Nephron progenitor cell (in vitro differentiated cells): ENCODE data around the gene GTF2A1L.

ENCODE experiments used
- DNase-seq: peaks from one replicate; pipeline ENCODE4 v3.0.0; 2021
- H3K27ac Mint-ChIP-seq: 2 replicates; pipeline ENCODE4 v1.8.0; 2021; ENCODE audit warnings: mild to moderate bottlenecking, moderate library complexity, mixed read lengths
- H3K27me3 Mint-ChIP-seq: 2 replicates; pipeline ENCODE4 v1.8.0; 2021; ENCODE audit warnings: mild to moderate bottlenecking, low read depth, mixed read lengths; ENCODE audit not compliant: poor library complexity
- H3K36me3 Mint-ChIP-seq: 2 replicates; pipeline ENCODE4 v1.8.0; 2021; ENCODE audit warnings: low read depth, mixed read lengths
- H3K4me1 Mint-ChIP-seq: 2 replicates; pipeline ENCODE4 v1.8.0; 2021; ENCODE audit warnings: mixed read lengths
- H3K4me3 Mint-ChIP-seq: 2 replicates; pipeline ENCODE4 v1.8.0; 2021; ENCODE audit warnings: mild to moderate bottlenecking, moderate library complexity, mixed read lengths
- H3K9me3 Mint-ChIP-seq: 2 replicates; pipeline ENCODE4 v1.8.0; 2021; ENCODE audit warnings: mild to moderate bottlenecking, moderate library complexity, mixed read lengths
- TF ChIP-seq, protein P1 (sequence below): fragments of 200-600 bp; sonication (generic); IDR thresholded peaks from 2 replicates; pipeline ENCODE4 v1.5.0; 2021; ENCODE audit warnings: antibody characterized with exemption

GTF2A1L gene

DNA sequence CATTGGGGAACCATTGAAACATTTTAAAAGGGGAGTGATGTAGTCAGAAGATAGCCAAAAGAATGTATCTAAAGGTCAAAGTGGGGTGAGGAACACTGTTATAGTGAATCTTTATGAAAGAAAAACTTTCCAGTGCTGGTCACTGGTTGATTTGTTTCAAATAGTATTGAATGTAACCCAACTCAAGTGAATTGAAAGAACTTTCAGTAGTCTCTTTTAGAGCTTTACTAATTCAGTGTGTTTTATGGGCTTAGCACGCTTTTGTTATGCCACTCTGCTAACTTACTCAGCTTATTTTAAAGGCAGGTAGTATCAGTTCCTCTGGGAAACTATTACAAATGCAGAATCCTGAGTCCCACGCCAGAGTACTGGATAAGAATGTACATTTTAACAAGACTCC lies 57.3 kb downstream of the GTF2A1L start:
- no peak overlapping the region for H3K4me3 Mint-ChIP-seq
- no peak overlapping the region for H3K27ac Mint-ChIP-seq
- H3K9me3 Mint-ChIP-seq, result peaks cover 25% of the 10 kb centered on the region
- peaks cover 15% of the 10 kb centered on the region for H3K36me3 Mint-ChIP-seq
- DNase-seq, result no peak
- H3K4me1 Mint-ChIP-seq, result peaks cover 16% of the 10 kb centered on the region
- no peaks in the 10 kb centered on the region for H3K27me3 Mint-ChIP-seq
- TF ChIP-seq, protein P1, sequence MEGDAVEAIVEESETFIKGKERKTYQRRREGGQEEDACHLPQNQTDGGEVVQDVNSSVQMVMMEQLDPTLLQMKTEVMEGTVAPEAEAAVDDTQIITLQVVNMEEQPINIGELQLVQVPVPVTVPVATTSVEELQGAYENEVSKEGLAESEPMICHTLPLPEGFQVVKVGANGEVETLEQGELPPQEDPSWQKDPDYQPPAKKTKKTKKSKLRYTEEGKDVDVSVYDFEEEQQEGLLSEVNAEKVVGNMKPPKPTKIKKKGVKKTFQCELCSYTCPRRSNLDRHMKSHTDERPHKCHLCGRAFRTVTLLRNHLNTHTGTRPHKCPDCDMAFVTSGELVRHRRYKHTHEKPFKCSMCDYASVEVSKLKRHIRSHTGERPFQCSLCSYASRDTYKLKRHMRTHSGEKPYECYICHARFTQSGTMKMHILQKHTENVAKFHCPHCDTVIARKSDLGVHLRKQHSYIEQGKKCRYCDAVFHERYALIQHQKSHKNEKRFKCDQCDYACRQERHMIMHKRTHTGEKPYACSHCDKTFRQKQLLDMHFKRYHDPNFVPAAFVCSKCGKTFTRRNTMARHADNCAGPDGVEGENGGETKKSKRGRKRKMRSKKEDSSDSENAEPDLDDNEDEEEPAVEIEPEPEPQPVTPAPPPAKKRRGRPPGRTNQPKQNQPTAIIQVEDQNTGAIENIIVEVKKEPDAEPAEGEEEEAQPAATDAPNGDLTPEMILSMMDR, result no peak

DNA sequence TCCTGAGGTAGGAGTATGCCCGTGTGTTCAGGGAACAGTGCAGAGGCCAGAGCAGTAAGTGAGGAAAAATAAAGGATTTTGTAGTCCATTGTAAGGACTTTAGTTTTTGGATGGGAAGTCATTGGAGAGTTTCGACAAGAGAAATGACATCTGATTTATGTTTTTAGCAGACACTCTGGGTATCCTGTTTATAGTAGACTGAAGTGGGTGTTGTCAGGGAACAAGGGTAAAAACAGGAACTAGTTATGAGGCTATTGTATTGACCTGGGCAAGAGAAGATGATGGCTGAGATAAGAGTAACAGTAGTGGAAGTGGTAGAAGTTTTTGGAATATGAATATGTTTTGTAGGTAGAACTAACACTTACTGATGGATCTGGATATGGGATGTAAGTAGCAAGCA lies 59.8 kb downstream of the GTF2A1L start:
- Mint-ChIP-seq H3K36me3 (peaks cover 5% of the 10 kb centered on the region), H3K27me3 (no peaks in the 10 kb centered on the region), H3K4me3 (no peak overlapping the region), H3K4me1 (peaks cover 16% of the 10 kb centered on the region), H3K27ac (no peak overlapping the region), H3K9me3 (peaks cover 14% of the 10 kb centered on the region)
- TF ChIP-seq, protein P1, result no peak
- no peak for DNase-seq

DNA sequence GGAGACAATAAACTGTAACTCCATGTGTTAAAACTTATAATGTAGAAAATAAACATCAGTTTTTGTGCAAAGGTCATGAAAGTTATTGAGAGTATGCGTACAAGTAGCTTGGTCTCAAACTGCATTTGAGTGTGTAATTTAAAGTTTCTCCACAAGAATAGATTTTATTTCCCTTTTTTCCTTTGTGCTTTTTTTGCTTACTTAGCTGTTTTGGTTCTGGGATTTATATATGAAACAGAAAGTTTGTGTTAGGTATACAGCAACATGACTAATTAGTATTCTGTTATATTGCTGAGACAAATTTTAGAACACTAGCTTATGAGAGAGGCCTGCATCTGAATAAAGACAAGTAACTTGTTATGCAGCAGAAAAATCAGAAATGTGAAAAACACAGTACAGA lies 67.5 kb downstream of the GTF2A1L start:
- no peak overlapping the region for H3K4me3 Mint-ChIP-seq
- H3K9me3 Mint-ChIP-seq, result no peaks in the 10 kb centered on the region
- H3K4me1 Mint-ChIP-seq, result no peaks in the 10 kb centered on the region
- H3K27me3 Mint-ChIP-seq, result no peaks in the 10 kb centered on the region
- TF ChIP-seq, protein P1, result no peak
- no peak for DNase-seq
- no peaks in the 10 kb centered on the region for H3K36me3 Mint-ChIP-seq
- no peak overlapping the region for H3K27ac Mint-ChIP-seq

DNA sequence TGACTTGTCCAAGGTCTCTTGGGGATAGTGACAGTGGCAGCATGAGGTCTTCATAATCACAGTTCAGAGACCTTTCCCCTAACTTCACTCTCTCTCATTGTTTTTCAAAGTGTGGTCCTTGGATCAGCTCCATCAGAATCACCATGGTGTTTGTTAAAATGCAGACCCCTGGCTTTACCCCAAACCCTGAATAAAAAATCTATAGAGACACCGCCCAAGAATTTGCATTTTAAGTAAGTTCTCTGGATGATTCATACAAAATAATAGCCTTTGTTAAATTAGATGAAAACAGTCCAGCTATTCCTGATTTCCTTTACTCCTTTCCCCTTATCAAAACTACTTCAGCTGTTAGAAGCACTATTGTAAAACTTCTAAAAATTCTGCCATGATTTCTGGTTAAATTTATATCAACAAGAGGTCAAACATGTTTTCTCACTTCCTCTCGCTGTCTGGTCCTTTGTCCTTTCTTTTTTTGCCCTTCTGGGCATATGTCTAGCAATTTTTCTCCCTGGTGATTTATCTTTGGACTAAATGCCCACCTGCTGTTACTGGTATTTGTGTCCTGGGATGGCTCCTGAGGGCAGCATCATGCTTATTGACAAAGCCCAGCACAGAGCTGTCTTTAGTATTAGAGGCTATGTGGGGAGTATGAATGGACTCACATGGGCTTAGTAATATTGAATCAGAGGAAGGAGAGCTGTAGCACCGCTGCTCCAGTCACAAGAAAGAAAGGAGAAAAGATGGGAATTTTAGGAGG lies 74.5 kb downstream of the GTF2A1L start:
- Mint-ChIP-seq H3K4me1 (no peaks in the 10 kb centered on the region), H3K27ac (no peak overlapping the region), H3K9me3 (no peaks in the 10 kb centered on the region), H3K27me3 (no peaks in the 10 kb centered on the region), H3K4me3 (no peak overlapping the region), H3K36me3 (no peaks in the 10 kb centered on the region)
- no peak for DNase-seq
- TF ChIP-seq, protein P1, result no peak

DNA sequence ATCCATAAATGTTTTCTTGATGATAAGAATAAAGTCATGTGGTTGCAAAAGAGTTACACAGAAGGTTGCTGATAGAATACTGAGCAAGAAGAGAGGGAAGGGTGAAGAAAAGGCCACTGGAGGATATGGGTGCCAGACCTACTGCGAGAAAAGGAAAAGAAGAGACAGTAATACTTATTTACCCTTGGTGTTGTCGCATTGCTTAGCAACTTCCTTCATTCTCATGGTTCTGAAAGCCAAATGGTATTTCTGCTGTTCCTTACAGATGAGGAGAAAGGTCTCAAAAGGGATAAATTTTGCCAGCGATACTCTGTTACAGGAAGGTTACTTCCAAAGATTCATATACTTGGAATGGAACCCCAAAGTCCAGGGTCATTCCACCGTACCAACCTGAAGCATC lies 75.4 kb downstream of the GTF2A1L start:
- H3K27me3 Mint-ChIP-seq, result no peaks in the 10 kb centered on the region
- TF ChIP-seq, protein P1, result no peak
- DNase-seq, result no peak
- no peak overlapping the region for H3K4me3 Mint-ChIP-seq
- no peaks in the 10 kb centered on the region for H3K4me1 Mint-ChIP-seq
- no peak overlapping the region for H3K27ac Mint-ChIP-seq
- no peaks in the 10 kb centered on the region for H3K9me3 Mint-ChIP-seq
- H3K36me3 Mint-ChIP-seq, result no peaks in the 10 kb centered on the region

DNA sequence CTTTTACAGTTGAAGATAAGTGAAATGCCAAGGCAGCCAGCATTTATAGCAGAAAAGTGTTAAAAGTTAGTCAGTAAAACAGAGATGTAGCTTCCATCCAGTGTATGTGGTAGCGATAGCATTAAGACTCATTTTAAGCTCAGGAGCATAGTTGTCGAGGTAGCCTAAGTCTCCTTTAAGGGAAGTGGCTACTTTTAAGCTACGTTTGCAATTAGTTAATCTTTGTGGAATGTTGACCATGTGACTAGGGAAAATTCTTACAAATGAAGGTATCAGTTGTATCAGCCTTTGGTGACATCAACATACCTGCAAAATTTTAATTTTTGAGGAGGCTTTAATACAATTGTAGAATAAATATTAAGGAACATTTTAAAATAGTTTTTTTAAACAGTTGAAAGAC lies 76.0 kb downstream of the GTF2A1L start:
- no peak for DNase-seq
- TF ChIP-seq, protein P1, result no peak
- Mint-ChIP-seq H3K36me3 (no peaks in the 10 kb centered on the region), H3K27ac (no peak overlapping the region), H3K4me3 (no peak overlapping the region), H3K9me3 (no peaks in the 10 kb centered on the region), H3K27me3 (no peaks in the 10 kb centered on the region), H3K4me1 (no peaks in the 10 kb centered on the region)
